ENCODE measurements around the gene CNKSR3.

Gene CNKSR3

GRCh38 chr6:154410619-154411072, 99.8 kb downstream of the CNKSR3 start:
- DNase-seq, result no peak

- DNase-seq, result no peak
Observed at GRCh38 chr6:154408891-154409500, 101.5 kb downstream of the CNKSR3 start.

GRCh38 chr6:154407440-154407839, 103.0 kb downstream of the CNKSR3 start:
- DNase-seq, result no peak

- no peak for DNase-seq
Observed at GRCh38 chr6:154406869-154407268, 103.6 kb downstream of the CNKSR3 start.

- no peak for DNase-seq
Observed at GRCh38 chr6:154406301-154406700, 104.2 kb downstream of the CNKSR3 start.

- no peak for DNase-seq
Observed at GRCh38 chr6:154404791-154405400, 105.6 kb downstream of the CNKSR3 start.

GRCh38 chr6:154403788-154404187, 106.7 kb downstream of the CNKSR3 start:
- DNase-seq, result no peak

- no peak for DNase-seq
Observed at GRCh38 chr6:154402081-154402780, 108.3 kb downstream of the CNKSR3 start.

GRCh38 chr6:154399097-154399496, 111.4 kb downstream of the CNKSR3 start:
- DNase-seq, result no peak

GRCh38 chr6:154397491-154398195, 112.8 kb downstream of the CNKSR3 start:
- DNase-seq, result no peak

GRCh38 chr6:154395878-154396277, 114.6 kb downstream of the CNKSR3 start:
- no peak for DNase-seq

GRCh38 chr6:154395316-154395715, 115.2 kb downstream of the CNKSR3 start:
- no peak for DNase-seq

GRCh38 chr6:154394571-154394970, 115.9 kb downstream of the CNKSR3 start:
- no peak for DNase-seq

GRCh38 chr6:154390034-154390433, 120.5 kb downstream of the CNKSR3 start:
- no peak for DNase-seq

GRCh38 chr6:154388803-154389202, 121.7 kb downstream of the CNKSR3 start:
- DNase-seq, result no peak

- DNase-seq, result no peak
Observed at GRCh38 chr6:154386848-154387717, 123.4 kb downstream of the CNKSR3 start.

GRCh38 chr6:154384191-154384590, 126.3 kb downstream of the CNKSR3 start:
- DNase-seq, result no peak

- no peak for DNase-seq
Observed at GRCh38 chr6:154383273-154383672, 127.2 kb downstream of the CNKSR3 start.

GRCh38 chr6:154382740-154383139, 127.7 kb downstream of the CNKSR3 start:
- DNase-seq, result no peak

- no peak for DNase-seq
Observed at GRCh38 chr6:154381548-154381947, 128.9 kb downstream of the CNKSR3 start.

- DNase-seq, result no peak
Observed at GRCh38 chr6:154380741-154381140, 129.7 kb downstream of the CNKSR3 start.

GRCh38 chr6:154379585-154379984, 130.9 kb downstream of the CNKSR3 start:
- no peak for DNase-seq

- no peak for DNase-seq
Observed at GRCh38 chr6:154378518-154378917, 132.0 kb downstream of the CNKSR3 start.

Data from CD4-positive, alpha-beta T cell treated with Interleukin-21 for 1 hour (primary cell).